Measurements from ENCODE around the gene DHRS2.

- TF ChIP-seq POLR2A (IDR thresholded peaks at IDR 0.05; ENCODE audit: low read depth, low read length), result no peak
- no peak for TF ChIP-seq POLR2AphosphoS5 (IDR thresholded peaks at IDR 0.05; ENCODE audit: low read depth, low read length)
- no peak for TF ChIP-seq TAF1 (IDR thresholded peaks at IDR 0.05; ENCODE audit: low read depth, low read length)
- TF ChIP-seq SPI1 (IDR thresholded peaks at IDR 0.05; ENCODE audit: low read depth, low read length), result no peak
These were observed 16.9 kb downstream of the DHRS2 start for GRCh38 chr14:23653051-23653450.
